SK-N-SH treated with all-trans-retinoic acid at 6 μM for 48 hours (cell line): Measurements from ENCODE around the gene COL28A1.

ENCODE experiments used
- ARNTL ChIP-seq: fragments of 450-650 bp; formaldehyde crosslinking; IDR thresholded peaks from 2 replicates; pipeline ENCODE4 v1.5.0; 2020; ENCODE audit warnings: low read depth, mild to moderate bottlenecking, moderate library complexity, borderline replicate concordance
- CSDC2 ChIP-seq: fragments of 250-450 bp; sonication (Bioruptor Pico); IDR thresholded peaks from 2 replicates; pipeline ENCODE4 v1.5.0; 2020; ENCODE audit warnings: mild to moderate bottlenecking, moderate library complexity
- RARB ChIP-seq: fragments of 250-450 bp; sonication (Bioruptor Pico); IDR thresholded peaks from 2 replicates; pipeline ENCODE4 v1.8.0; 2021; ENCODE audit warnings: mild to moderate bottlenecking, moderate library complexity
- TOX ChIP-seq: fragments of 250-450 bp; sonication (Bioruptor Pico); IDR thresholded peaks from 2 replicates; pipeline ENCODE4 v1.8.0; 2021; ENCODE audit warnings: mild to moderate bottlenecking, moderate library complexity, borderline replicate concordance
- ZFP30 ChIP-seq: fragments of 450-650 bp; formaldehyde crosslinking; IDR thresholded peaks from 2 replicates; pipeline ENCODE4 v1.5.0; 2022; ENCODE audit warnings: mild to moderate bottlenecking, moderate library complexity
- TF ChIP-seq, protein P1 (sequence below): fragments of 250-450 bp; sonication (Bioruptor Pico); IDR thresholded peaks from 2 replicates; pipeline ENCODE4 v1.5.1; 2020; ENCODE audit warnings: low read depth, mild to moderate bottlenecking, moderate library complexity
- TF ChIP-seq, protein P2 (sequence below): fragments of 250-450 bp; sonication (Bioruptor Pico); IDR thresholded peaks from 2 replicates; pipeline ENCODE4 v1.5.1; 2021; ENCODE audit warnings: mild to moderate bottlenecking, moderate library complexity
- TF ChIP-seq, protein P3 (sequence below): fragments of 250-450 bp; sonication (Bioruptor Pico); IDR thresholded peaks from 2 replicates; pipeline ENCODE4 v1.8.0; 2020; ENCODE audit warnings: mild to moderate bottlenecking, moderate library complexity, borderline replicate concordance

DNA sequence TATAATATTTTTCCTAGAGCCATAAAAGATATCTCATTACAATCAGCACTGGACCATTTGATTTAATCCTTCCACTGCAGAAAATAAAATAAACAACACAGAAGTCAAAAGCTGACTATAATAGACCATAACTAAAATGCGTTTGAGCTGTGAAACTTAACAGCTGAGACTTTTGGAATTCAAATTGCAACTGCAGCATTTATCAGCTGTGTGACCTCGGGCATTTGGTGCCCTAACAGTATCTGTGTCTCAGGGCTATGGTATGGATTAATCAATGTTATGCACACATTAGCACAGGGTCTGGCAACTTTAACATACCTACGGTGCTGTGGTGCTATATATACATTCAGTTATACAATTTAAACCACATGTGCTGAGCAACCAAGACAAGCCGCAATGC lies 160.1 kb downstream of the COL28A1 start:
- TF ChIP-seq ZFP30 (no peak), RARB (CRISPR knock-in tag) (no peak), CSDC2 (CRISPR knock-in tag) (no peak), TOX (CRISPR knock-in tag) (no peak), ARNTL (CRISPR knock-in tag) (no peak)
- TF ChIP-seq, protein P1, sequence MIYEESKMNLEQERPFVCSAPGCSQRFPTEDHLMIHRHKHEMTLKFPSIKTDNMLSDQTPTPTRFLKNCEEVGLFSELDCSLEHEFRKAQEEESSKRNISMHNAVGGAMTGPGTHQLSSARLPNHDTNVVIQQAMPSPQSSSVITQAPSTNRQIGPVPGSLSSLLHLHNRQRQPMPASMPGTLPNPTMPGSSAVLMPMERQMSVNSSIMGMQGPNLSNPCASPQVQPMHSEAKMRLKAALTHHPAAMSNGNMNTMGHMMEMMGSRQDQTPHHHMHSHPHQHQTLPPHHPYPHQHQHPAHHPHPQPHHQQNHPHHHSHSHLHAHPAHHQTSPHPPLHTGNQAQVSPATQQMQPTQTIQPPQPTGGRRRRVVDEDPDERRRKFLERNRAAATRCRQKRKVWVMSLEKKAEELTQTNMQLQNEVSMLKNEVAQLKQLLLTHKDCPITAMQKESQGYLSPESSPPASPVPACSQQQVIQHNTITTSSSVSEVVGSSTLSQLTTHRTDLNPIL (CRISPR knock-in tag), result no peak
- TF ChIP-seq, protein P2, sequence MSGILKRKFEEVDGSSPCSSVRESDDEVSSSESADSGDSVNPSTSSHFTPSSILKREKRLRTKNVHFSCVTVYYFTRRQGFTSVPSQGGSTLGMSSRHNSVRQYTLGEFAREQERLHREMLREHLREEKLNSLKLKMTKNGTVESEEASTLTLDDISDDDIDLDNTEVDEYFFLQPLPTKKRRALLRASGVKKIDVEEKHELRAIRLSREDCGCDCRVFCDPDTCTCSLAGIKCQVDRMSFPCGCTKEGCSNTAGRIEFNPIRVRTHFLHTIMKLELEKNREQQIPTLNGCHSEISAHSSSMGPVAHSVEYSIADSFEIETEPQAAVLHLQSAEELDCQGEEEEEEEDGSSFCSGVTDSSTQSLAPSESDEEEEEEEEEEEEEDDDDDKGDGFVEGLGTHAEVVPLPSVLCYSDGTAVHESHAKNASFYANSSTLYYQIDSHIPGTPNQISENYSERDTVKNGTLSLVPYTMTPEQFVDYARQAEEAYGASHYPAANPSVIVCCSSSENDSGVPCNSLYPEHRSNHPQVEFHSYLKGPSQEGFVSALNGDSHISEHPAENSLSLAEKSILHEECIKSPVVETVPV (CRISPR knock-in tag), result no peak
- TF ChIP-seq, protein P3, sequence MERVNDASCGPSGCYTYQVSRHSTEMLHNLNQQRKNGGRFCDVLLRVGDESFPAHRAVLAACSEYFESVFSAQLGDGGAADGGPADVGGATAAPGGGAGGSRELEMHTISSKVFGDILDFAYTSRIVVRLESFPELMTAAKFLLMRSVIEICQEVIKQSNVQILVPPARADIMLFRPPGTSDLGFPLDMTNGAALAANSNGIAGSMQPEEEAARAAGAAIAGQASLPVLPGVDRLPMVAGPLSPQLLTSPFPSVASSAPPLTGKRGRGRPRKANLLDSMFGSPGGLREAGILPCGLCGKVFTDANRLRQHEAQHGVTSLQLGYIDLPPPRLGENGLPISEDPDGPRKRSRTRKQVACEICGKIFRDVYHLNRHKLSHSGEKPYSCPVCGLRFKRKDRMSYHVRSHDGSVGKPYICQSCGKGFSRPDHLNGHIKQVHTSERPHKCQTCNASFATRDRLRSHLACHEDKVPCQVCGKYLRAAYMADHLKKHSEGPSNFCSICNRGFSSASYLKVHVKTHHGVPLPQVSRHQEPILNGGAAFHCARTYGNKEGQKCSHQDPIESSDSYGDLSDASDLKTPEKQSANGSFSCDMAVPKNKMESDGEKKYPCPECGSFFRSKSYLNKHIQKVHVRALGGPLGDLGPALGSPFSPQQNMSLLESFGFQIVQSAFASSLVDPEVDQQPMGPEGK (CRISPR knock-in tag), result no peak
